Psoas muscle (tissue), 8 donors: ENCODE measurements around the gene TGFA. TPM values are rescaled to one million over a fixed set of nuclear protein-coding genes. Genes with fewer than 3 reads are reported as not detected.

Source experiments
- ATAC-seq, 4 donors: fragments of 200-7000 bp; cut with Tn5 transposase; one replicate each; pipeline ENCODE4 v1.9.1; 2020; ENCODE audit warnings: moderate library complexity in 3 of 4, mild to moderate bottlenecking in 2 of 4
- DNase-seq, 2 donors: peaks; one replicate each; pipeline ENCODE4 v3.0.0-alpha.2; 2020
- H3K27ac ChIP-seq: fragments of 200-600 bp; one replicate; pipeline ENCODE4 v1.8.0; 2022
- H3K27me3 ChIP-seq, 3 donors: fragments of 200-600 bp in 1 of 3; one replicate each; pipeline versions ENCODE4 v1.6.1 to v1.8.0; 2013 to 2022; ENCODE audit warnings: low read length in 2 of 3, mild to moderate bottlenecking in 2 of 3, moderate library complexity in 1 of 3; ENCODE audit not compliant: insufficient read depth in 3 of 3
- H3K36me3 ChIP-seq, 2 donors: fragments of 200-600 bp in 1 of 2; one replicate each; pipeline versions ENCODE4 v1.6.1 to v1.8.0; 2013 to 2022; ENCODE audit warnings: low read depth in 1 of 2, mild to moderate bottlenecking in 1 of 2, moderate library complexity in 1 of 2; ENCODE audit not compliant: insufficient read depth in 1 of 2
- H3K4me1 ChIP-seq: fragments of 200-600 bp; one replicate; pipeline ENCODE4 v1.8.0; 2022
- H3K4me3 ChIP-seq: fragments of 200-600 bp; one replicate; pipeline ENCODE4 v1.8.0; 2022; ENCODE audit warnings: mild to moderate bottlenecking
- H3K9me3 ChIP-seq: fragments of 200-600 bp; one replicate; pipeline ENCODE4 v1.8.0; 2022
- CTCF ChIP-seq: fragments of 200-600 bp; IDR thresholded peaks from one replicate; pipeline ENCODE4 v1.8.0; 2022; ENCODE audit warnings: antibody characterized with exemption
- WGBS, 3 donors: extraction: QIAGEN DNeasy Blood & Tissue Kit; methylation state at CpG; one replicate each; pipeline versions ENCODE4 v1.1.6 to v1.1.7; 2013; 5-methylcytosine and 5-hydroxymethylcytosine counted together
- intact Hi-C, 2 donors: fragments of 100-400 bp; cut with DNase I; formaldehyde crosslinking; loops; one replicate each; pipeline versions ENCODE4 v1.11.0 to v1.14.2; 2022
- polyA plus RNA-seq, 3 donors: library from polyadenylated mRNA; stranded (reverse); fragments of 200-250 nt; gene quantifications; one replicate each; pipeline ENCODE4 v1.2.3, GENCODE V29; 2013
- total RNA-seq, 4 donors: library from RNA; stranded (reverse); fragmentation: NEBNext Ultra II Directional in 2 of 4; extraction: Animal tissue kit (Norgen Biotek cat#: 25700) in 2 of 4; gene quantifications; one replicate each; pipeline versions ENCODE4 v1.2.1 to v1.2.4, GENCODE V29; 2021 to 2023
- donor health status: healthy with polysubstance abuse.
- donor health status: DM: no; HTN: no; CAD: no; lungs with moderate emphysema.
- donor health status: Bipolar disorder and iron deficiency.
- donor health status: healthy.
- donor health status: DM: yes; HTN: yes; CAD: no.
- donor health status: DM: no; HTN: no; CAD: no.
- donor health status: DM: no; HTN: no; CAD: no.
- donor health status: DM: yes; HTN: yes; CAD: no.

Gene TGFA
- total and polyA plus RNA-seq, 7 donors: 0.03 to 0.39 (median 0.12) TPM

- H3K4me1 ChIP-seq: no peaks in the 10 kb centered on the region
Observed at GRCh38 chr2:70528276-70528675, 25.4 kb downstream of the TGFA start.

GRCh38 chr2:70527447-70528080, 26.1 kb downstream of the TGFA start:
- ATAC-seq (no peak), DNase-seq (no peak)
- no peak overlapping the region for H3K4me3 ChIP-seq
- no peaks in the 10 kb centered on the region for H3K36me3 ChIP-seq
- 52 to 58% (median 56%) methylated on average over 4 of the region's 4 CpGs for WGBS, 3 donors
- intact Hi-C loops: no loop called here
- TF ChIP-seq CTCF: no peak
- H3K27me3 ChIP-seq: no peaks in the 10 kb centered on the region
- no peaks in the 10 kb centered on the region for H3K9me3 ChIP-seq
- H3K4me1 ChIP-seq: no peaks in the 10 kb centered on the region
- H3K27ac ChIP-seq: no peak overlapping the region

More at GRCh38 chr2:70528276-70528675, 25.4 kb downstream of the TGFA start:
- 65 to 69% (median 69%) methylated on average over 7 of the region's 7 CpGs for WGBS, 3 donors
- no peak for DNase-seq
- intact Hi-C loops: no loop called here
- H3K9me3 ChIP-seq: no peaks in the 10 kb centered on the region
- no peaks in the 10 kb centered on the region for H3K36me3 ChIP-seq
- no peak for TF ChIP-seq CTCF
- ATAC-seq: no peak
- no peak overlapping the region for H3K4me3 ChIP-seq
- H3K27ac ChIP-seq: no peak overlapping the region
- no peaks in the 10 kb centered on the region for H3K27me3 ChIP-seq

GRCh38 chr2:70526126-70526525, 27.5 kb downstream of the TGFA start:
- Histone ChIP-seq H3K27ac (no peak overlapping the region), H3K36me3 (no peaks in the 10 kb centered on the region)

GRCh38 chr2:70525032-70525431, 28.6 kb downstream of the TGFA start:
- no peaks in the 10 kb centered on the region for H3K4me1 ChIP-seq
- ATAC-seq (no peak), DNase-seq (no peak)
- H3K4me3 ChIP-seq: no peak overlapping the region
- intact Hi-C loops: no loop called here
- H3K36me3 ChIP-seq: no peaks in the 10 kb centered on the region
- no peaks in the 10 kb centered on the region for H3K9me3 ChIP-seq
- TF ChIP-seq CTCF: no peak
- WGBS, 3 donors: 57 to 78% (median 60%) methylated on average over 1 of the region's 1 CpG
- H3K27ac ChIP-seq: no peak overlapping the region
- H3K27me3 ChIP-seq: no peaks in the 10 kb centered on the region

More at GRCh38 chr2:70526126-70526525, 27.5 kb downstream of the TGFA start:
- TF ChIP-seq CTCF: no peak
- intact Hi-C loops: no loop called here
- Histone ChIP-seq H3K9me3 (no peaks in the 10 kb centered on the region), H3K4me1 (no peaks in the 10 kb centered on the region), H3K27me3 (no peaks in the 10 kb centered on the region), H3K4me3 (no peak overlapping the region)
- 45 to 52% (median 52%) methylated on average over 3 of the region's 3 CpGs for WGBS, 3 donors
- DNase-seq (no peak), ATAC-seq (no peak)
